ENCODE results near the gene PSENEN.
"Not testable (repeated sequence)": the region's sequence is repeated elsewhere in the genome, so short reads cannot be mapped to it uniquely, and the experiment has no call there.

Gene PSENEN

GRCh38 chr19:35751839-35752745 is 6.6 kb downstream of the PSENEN start:
- no peak for DNase-seq (ENCODE audit: low spot score)

GRCh38 chr19:35752746-35753350 is 7.4 kb downstream of the PSENEN start:
- DNase-seq (ENCODE audit: low spot score), result no peak

- no peak for DNase-seq (ENCODE audit: low spot score)
Measured at GRCh38 chr19:35753634-35754369, 8.4 kb downstream of the PSENEN start.

DNA sequence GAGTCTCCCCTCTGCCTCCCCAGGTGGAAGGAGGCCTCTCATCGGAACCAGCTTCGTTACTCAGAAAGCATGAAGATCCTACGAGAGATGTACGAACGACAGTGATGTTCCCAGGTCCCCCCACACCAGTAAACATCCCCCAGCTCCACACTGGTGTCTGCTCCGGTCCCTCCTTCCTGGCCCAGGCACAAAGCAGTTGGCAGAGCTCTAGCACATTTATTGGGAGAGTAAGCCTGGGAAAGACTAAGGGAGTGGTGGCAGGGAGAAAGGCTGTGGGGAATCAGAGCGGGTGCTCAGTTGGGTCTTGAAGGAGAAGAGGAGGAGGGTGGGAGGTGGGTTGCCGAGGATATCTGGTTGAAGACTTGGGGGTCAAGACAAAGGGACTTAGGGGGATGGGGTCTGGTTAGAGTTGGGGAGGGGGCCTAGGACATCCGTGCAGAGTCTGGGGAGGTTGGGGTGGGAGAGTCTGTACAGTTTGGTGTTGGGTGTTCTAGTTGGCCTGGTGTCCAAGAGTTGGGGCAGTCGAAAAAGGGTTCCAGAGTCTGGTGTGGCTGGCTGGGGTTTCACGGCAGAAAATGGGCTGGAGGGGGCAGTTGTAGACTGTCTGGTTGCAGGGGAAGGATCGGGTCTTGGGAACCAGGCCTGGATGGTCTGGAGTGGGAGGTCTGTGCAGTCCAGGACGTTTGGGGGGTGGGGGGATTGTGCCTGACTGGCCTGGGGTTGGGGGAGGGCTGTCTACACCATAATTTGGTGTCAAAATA is 9.1 kb downstream of the PSENEN start:
- DNase-seq (ENCODE audit: low spot score), result no peak

GRCh38 chr19:35755131-35755549 is 9.7 kb downstream of the PSENEN start:
- no peak for DNase-seq (ENCODE audit: low spot score)

- DNase-seq (ENCODE audit: low spot score), result peak; percentile 77
Measured at GRCh38 chr19:35755550-35756376, 10.3 kb downstream of the PSENEN start.

- DNase-seq (ENCODE audit: low spot score), result peak; percentile 62
Measured at GRCh38 chr19:35756377-35757230, 11.2 kb downstream of the PSENEN start, which contains the start of gene HSPB6. TSS of gene HSPB6 (minus strand) at chr19:35757029. CDS start at chr19:35757008, 21 bp downstream.

DNA sequence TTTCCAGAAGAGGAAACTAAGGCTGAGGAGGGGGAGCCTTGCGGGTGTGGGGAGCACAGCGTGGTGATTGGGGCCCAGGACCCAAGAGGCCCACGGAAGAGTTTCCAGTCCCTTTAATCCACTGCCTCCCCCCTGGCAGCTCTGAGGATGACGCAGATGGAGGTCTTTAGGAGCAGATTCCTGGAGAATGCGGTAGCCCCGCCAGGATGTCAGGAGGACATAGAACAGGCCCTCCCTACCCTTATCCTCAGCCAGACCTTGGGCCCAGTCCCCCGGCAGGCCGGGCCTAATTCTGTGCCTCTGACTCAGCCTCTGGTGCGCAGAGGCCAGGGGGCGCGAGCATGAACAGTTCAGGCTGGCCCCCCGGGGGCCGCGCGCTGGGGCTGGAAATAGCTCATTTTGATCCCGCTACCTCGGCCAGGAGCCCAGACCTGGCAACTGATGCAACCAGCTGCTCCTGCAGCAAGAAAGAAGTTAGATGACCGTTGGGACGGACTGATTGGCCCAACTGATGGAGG is 11.8 kb downstream of the PSENEN start:
- peak; percentile 76 for DNase-seq (ENCODE audit: low spot score)

DNA sequence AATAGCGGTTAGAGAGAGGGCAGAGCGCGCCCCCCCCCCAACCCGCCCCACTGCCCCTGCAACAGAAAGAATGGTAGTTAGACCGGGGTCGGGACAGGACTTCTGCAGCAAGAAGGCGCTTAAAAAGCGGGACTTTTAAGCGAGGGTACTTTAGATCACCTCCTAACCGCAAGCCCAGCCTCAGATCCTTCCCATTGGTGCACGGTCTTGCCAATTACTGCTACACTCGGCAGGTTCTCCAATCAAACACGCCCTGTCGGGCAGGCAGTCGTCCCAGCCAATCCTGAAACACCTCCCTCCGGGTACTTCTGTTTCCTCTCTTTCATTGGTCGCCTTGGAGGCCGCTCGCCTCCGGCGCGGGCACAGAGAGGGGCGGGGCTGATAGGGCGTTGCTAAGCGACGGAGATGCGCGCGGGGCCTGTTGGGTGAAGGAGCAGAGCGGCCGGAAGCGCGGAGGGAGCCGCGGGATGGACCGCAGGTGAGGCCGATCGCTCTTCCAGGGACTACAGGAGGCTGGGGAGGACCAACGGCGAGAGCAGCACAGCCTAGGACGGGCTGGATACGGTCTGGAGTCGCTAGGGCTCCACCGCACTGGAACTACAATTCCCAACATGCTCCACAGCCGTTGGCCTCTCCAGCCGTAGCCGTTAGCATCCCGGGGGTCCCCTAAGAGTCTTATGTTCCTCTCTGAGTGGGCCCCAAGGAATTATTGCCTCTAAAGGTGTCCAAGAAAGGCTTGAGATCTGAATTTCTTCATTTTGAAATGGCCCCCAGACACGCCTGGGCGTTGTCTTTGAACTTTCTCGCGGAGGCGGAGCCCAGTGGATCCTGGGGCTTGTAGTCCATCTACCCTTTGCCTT is 12.5 kb downstream of the PSENEN start, which contains the start of gene PROSER3:
TSS of gene PROSER3 (plus strand) at position 428 of the 860 bp plus-strand sequence. CDS start at position 468, 40 bp downstream.
- DNase-seq (ENCODE audit: low spot score), result peak; percentile 99

GRCh38 chr19:35759697-35760096 is 14.2 kb downstream of the PSENEN start:
- DNase-seq (ENCODE audit: low spot score), result no peak

DNA sequence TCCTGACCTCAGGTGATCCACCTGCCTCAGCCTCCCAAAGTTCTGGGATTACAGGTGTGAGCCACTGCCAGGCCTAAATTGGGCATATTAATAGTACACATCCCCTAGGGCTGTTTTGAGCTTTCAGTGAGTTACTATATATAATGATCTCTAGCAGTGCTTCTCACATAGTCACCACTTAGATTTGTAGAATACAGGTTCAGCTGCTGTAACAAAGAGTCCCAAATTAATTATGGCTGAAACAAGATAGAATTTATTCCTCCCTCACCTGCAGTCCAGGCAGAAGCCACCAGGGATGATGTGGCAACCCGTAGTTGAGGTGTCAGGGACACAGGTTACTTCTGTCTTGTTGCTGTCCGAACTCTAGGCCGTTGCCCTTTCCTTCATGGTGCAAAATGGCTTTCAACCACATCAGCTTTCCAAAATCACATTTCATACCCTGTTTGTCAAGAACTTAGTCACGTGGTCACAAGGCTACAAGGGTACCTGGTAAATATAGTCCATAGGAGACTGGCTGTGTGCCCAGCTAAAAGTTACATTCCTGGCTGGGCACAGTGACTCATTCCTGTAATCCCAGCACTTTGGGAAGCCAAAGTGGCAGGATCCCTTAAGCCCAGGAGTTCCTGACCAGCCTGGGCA is 15.4 kb downstream of the PSENEN start:
- DNase-seq (ENCODE audit: low spot score), result no peak

DNA sequence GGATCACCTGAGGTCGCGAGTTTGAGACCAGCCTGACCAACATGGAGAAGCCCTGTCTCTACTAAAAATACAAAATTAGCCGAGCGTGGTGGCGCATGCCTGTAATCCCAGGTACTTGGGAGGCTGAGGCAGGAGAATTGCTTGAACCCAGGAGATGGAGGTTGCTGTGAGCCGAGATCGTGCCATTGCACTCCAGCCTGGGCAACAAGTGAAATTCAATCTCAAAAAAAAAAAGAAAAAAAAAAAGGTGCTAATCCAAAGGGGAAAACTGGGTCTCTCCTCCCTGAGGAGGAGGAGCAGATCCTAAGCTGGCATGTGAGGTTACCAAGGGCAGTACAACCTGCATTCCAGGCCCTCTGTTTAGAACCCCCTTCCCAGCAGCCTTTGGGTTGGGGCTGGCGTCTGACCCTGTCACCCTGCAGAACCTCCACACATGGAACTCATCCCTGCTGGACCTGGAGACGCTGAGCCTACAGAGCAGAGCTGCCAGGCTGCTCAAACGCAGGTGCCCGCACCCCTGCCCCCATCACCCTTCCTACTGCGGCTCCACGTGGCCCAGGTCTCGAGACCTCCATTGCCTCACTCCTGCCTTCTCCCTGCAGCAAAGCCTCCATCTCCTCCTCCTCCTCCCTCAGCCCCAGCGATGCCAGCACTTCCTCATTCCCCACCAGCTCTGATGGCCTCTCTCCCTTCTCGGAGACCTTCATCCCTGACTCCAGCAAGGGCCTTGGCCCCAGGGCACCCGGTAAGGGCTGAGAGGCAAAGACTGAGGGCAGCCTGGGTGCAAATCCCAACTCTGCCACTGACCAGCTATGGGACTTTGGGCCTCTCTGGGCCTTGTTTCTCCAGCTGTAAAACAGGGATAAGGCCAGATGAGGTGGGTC is 19.2 kb downstream of the PSENEN start:
- no peak for DNase-seq (ENCODE audit: low spot score)

DNA sequence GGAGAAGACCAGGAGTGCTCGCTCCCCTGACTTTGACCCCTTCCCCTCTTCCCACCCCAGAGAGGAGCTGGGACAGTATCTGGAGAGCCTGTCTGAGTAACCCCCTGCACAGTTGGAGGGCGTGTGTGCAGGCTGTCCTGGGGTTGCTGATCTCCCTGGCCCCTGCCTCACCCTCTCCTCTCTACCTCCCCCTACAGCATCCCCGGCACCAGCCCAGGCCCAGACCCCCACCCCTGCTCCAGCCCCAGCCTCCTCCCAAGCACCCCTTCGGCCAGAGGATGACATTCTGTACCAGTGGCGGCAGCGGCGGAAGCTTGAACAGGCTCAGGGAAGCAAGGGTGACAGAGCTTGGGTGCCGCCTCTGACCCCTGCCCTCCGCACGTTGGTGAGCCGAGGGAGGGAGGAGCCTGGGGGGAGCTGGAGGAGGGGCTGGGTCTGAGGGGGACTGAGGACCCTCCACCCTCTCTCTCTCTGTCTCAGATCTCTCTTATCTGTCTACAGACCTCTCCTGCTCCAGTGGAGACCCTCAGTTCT is 21.2 kb downstream of the PSENEN start:
- peak; percentile 4 for DNase-seq (ENCODE audit: low spot score)

DNA sequence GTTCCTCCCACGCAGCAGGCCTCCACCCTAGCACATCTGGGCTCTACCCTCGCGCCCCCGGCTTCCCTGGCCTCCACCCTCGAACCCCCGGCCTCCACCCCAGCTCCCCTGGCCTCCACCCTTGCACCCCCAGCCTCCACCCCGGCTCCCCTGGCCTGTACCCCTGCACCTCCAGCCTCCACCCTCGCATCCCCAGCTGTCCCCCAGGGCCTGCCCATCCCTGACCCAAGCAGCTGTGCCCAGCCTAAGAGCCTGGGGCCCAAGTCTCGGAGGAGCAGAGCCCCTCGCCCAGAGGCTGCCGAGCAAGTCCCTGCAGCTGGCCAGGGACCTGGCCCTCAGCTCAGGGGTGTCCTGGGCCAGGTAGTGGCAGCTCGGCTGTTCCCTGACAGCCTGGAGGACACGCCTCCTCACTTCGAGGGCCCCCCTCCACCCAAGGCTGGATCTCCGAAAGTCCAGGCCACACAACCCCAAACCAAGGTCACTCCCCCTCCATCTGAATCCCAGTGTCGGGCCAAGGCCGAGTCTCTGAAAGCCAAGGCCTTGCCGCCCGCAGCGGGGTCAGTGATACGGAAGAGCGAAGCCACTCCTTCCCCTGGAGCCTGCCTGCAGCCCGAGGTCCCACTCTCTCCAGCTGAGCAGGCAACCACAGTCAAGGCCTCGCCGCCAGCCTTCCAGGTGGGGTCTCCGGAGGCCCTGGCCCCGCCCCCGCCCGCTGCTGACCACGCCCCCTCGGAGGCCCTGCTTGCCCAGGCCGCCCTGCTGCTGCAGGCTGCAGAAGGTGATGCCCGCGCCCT is 22.0 kb downstream of the PSENEN start:
- peak; percentile 15 for DNase-seq (ENCODE audit: low spot score)

GRCh38 chr19:35768082-35768421 is 22.6 kb downstream of the PSENEN start:
- peak; percentile 7 for DNase-seq (ENCODE audit: low spot score)

DNA sequence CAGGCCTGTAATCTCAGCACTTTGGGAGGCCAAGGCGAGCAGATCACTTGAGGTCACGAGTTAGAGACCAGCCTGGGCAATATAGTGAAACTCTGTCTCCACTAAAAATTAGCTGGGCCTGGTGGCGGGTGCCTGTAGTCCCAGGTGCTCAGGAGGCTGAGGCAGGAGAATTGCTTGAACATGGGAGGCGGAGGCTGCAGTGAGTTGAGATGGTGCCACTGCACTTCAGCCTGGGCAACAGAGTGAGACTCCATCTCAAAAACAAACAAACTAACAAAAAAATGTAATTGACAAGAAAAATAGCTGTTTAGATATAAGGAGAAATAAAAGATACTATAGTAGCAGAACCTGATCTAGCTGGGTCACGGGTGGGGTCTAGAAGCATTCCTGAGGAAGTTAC is 26.9 kb downstream of the PSENEN start:
- DNase-seq (ENCODE audit: low spot score), result not testable (repeated sequence)

Data from AG08396 (cell line).